Activated T-cell treated with anti-CD3 and anti-CD28 coated beads, Interleukin-2, amount 50 U/mL, for 48 hours (primary cell): ENCODE measurements around the gene PTPRC.
A peak's percentile ranks its signal among the peaks of the same experiment; 100 is the strongest.

Experiments used
- DNase-seq, 2 experiments: peaks; one replicate each; pipeline ENCODE4 v3.0.0-alpha.2; 2020

PTPRC gene

GRCh38 chr1:198649232-198649967, 10.6 kb downstream of the PTPRC start:
- no peak for DNase-seq

GRCh38 chr1:198649968-198650338, 11.1 kb downstream of the PTPRC start:
- DNase-seq: peak in 1 of 2 experiments; percentile 51

DNA sequence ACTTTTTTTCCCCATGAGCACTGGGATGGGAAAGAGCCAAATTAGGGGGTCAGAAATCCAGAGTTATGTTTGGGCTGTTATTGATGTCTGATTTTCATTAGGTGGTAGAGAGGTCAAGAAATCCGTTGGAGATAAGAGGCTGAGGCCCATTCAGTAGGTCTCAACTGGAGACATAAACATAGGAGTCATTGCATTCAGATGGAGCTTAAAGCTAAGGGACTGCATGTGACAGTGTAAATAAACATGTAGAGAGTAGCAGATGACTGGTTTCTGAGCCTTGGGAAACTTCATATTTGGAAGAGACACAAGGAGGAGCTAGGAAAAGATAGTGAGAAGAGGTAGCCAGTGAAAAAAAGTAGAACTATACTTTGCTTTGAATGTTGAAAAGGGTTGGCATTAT, 11.7 kb downstream of the PTPRC start:
- DNase-seq: no peak

- DNase-seq: no peak
Measured at GRCh38 chr1:198651650-198652400, 13.0 kb downstream of the PTPRC start.

GRCh38 chr1:198653808-198654413, 15.1 kb downstream of the PTPRC start:
- DNase-seq: no peak

DNA sequence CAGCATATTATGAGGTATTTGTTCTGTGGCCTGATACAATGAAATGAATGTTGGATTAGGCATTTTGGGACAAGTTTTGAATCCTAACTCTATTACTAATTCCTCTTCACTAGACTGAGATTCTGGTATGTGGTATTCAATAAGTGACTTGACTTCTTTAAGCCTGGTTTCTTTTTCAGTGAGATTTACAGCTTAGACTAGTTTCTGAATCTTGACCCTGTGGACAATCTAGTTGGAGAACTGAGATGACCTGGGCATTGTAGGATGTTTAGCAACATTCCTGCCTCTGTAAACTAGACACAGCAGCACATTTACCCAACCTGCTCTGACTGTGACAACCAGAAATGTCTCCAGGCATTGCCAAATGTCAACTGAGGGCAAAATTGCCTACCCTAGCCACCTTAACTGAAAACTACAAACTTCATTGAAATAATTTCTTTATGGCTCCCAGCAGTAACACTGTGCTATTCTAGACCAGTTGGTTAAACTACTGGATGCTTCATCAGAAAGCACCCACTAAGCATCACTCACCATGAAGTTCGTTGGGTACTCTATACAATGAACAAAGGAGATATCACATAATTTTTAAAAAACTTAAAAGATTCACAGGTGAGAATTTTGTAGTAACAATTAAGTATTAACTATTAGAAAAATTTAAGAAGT, 16.8 kb downstream of the PTPRC start:
- no peak for DNase-seq

DNA sequence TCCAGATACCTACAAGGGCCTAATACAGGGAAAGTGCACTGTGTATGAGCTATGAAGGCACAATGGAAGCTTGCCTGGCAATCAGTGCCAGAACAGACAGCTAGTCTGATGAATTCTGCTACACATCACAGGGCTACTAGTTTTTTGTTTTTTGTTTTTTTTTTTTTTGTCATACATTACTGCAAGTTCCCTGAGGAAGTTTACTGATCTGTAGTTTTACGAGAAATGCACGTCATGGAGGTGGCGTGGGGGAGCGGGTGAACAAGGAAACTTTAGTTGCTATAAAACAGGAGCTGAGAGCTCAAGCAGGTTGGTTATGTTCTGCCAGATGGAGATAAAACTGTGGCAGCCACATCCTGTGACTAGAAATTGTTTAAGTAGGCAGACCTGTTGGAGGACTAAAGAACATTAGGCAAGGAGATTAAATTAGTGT, 17.7 kb downstream of the PTPRC start:
- DNase-seq: peak; percentile 79 to 80

- DNase-seq: no peak
Measured at GRCh38 chr1:198657550-198658064, 18.8 kb downstream of the PTPRC start.

DNA sequence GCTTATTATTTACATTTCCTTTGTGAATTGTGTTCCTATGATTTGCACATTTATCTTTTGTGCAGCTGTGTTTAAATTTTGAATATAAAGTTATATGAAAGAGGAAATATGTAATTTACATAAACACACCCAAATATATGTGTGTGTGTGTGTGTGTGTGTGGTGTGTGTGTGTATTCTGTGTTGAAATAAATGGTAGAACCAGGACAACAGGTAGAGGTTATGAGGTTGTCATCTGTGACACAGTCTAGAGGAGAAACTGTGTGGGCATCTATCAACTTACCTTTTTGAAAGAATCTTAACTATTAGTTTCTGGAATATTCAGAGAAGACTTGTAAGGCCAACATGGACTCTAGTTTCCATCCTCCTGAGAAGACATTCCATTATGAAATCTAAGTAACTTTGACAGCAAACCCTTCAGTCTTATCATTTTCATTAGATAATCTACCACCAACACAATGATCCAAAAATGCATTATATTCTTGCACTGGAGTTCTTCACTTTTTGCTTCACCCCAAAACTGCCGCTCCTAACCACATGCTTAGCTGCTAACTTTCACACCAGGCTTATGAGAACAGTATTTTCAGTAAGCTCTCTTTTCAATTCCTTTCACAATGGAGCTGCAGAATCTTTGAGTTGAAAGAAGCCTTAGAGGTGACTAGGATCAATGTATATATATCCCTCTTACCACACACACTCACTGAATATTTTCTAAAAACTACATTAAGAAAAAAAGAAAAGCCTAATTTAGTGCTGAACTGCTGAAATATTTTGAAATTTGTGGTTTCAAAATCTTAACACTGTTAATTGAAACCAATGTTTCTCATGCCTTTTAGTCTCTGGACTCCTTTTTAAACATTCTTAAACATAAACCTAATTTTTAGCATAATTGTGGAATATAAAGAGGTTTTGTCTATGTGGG, 21.8 kb downstream of the PTPRC start:
- DNase-seq: no peak

GRCh38 chr1:198662821-198663220, 24.0 kb downstream of the PTPRC start:
- DNase-seq: no peak

DNA sequence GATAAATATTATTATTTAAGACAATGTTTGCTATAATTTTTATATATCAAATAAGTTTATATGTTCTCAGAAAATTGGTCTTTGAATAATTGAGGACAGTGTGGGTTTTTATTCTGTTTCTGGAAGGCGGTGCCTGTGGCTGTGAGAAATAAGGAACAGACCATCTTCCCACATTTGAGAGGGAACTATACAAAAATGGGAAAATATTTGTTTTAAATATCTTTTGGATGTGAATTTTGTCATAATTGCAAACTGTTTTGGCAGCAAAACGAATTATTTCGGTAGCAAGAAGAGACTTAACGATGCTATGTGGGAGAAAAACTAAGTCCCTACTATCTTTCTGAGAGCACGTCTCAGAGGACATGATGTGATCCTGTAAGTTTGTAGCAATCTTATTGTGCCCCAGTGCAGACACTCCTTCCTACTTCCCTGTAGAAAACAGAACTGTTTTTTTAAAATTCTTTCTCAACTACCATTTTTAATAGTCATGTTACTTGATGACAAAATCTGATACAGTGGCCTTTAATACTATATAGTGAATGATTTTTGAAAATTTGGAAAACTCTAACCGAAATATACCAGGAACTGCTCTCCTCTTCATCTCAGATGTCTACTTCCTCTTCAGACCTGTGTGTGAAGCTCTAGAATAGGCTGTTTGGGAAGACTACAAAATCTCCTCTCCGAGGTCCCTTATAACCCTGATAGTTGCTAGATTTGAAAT, 25.4 kb downstream of the PTPRC start:
- no peak for DNase-seq

GRCh38 chr1:198667186-198667585, 28.3 kb downstream of the PTPRC start:
- no peak for DNase-seq

DNA sequence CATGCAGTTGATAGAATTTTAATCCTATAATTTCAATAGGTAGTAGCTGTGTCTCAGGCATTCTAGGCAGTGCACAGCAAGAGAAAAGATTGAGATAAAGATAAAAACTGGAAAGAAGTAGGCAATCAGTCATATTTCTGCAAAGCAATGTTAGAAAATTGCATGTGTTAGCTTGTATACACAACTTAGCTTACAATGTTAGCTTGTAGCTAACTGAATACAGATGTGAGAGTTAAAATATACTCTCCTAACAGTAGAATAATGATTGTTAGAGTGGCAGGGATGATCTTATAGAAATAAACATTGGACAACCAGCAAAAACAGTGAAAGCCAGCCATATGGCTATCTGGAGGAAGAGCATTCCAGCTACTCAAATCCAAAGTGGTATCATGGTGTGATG, 29.0 kb downstream of the PTPRC start:
- DNase-seq: no peak

GRCh38 chr1:198669023-198669698, 30.3 kb downstream of the PTPRC start:
- peak in 1 of 2 experiments; percentile 53 for DNase-seq

DNA sequence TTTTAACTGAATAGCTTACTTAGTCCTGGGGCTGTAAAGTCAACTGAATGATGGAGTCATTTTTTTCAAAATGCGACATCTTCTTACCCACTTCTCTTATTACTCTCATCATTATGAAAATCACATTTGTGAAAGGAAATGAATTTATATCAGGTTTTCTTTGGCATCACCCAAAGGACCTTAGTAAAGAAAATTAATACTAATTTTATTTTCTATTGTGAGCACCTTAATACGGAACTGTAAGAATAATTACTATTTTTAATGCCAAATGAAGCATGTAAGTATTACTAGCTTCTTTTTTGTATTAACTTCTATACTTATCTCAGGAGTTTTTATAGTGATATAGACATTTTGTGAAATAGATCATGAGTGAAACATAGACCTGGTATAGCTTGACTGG, 30.9 kb downstream of the PTPRC start:
- DNase-seq: no peak

- no peak for DNase-seq
Measured at GRCh38 chr1:198671136-198671535, 32.3 kb downstream of the PTPRC start.

GRCh38 chr1:198672124-198672523, 33.3 kb downstream of the PTPRC start:
- DNase-seq: no peak

DNA sequence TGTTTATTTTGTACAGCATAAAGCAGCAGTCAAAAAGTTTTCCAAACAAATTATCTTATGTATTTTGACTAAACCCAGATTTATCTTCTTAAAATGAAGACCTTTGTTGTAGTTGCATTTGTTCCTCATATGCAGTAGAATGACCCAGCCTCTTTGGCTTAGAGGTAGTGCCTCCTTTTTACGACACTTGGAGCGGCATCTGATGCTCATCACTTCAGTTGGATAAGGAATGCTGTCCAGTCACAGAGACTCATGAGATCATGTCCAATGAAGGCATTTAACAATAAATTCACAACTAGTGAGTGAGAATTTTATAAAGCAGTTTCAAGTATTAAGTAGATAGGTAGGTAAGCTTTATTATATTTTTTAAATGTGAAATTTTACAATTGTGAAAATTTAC, 35.2 kb downstream of the PTPRC start:
- DNase-seq: no peak

DNA sequence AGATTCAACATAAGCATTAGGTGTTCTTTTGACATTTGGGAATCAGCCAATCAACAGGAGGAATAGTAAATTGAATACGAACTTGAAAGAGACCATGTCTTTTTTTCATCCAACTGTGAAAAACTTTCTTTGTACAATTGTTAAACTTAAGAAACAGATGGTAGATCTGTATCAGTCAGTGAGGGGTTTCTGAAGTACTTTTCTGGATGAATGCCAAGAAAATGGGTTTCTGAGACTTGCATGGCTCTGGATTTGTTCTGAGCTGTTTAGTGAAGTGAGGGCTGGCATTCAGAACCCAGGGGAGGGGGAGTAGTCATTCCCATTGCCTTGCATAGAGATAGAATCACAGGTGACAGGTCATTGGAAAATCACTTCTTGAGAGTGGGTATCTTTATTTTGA, 37.4 kb downstream of the PTPRC start:
- DNase-seq: peak in 1 of 2 experiments; percentile 37

- DNase-seq: no peak
Measured at GRCh38 chr1:198677027-198677426, 38.2 kb downstream of the PTPRC start.

- no peak for DNase-seq
Measured at GRCh38 chr1:198677871-198678270, 39.0 kb downstream of the PTPRC start.
